ENCODE data around the gene XRCC2.

Gene XRCC2

DNA sequence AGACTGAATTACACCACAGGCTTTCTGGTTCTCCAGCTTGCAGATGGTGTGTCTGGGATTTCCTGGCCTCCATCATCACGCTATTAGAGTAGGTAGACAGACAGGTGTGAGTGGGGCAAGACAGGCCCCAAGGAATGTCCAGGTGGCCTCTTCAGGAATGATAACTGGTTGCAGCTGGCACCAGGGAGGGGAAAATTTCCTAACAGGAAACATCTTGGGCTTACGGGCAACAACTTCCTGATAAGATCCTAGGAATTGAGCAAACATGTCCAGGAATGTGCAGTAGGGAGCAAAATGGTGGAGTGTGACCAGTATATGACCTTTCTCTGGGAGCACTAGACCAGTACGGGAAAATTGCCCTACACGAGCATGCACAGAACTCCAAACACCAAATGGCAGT, 11.3 kb downstream of the XRCC2 start:
- no peak for TF ChIP-seq EP300 (IDR thresholded peaks at IDR 0.05; ENCODE audit: borderline replicate concordance)
- TF ChIP-seq TEAD4 (IDR thresholded peaks at IDR 0.05): no peak
- no peak for TF ChIP-seq CREB1 (IDR thresholded peaks at IDR 0.05; ENCODE audit: low read depth)
- no peak for TF ChIP-seq FOXM1 (IDR thresholded peaks at IDR 0.05; ENCODE audit: borderline replicate concordance, low read depth)
- TF ChIP-seq, protein P1, sequence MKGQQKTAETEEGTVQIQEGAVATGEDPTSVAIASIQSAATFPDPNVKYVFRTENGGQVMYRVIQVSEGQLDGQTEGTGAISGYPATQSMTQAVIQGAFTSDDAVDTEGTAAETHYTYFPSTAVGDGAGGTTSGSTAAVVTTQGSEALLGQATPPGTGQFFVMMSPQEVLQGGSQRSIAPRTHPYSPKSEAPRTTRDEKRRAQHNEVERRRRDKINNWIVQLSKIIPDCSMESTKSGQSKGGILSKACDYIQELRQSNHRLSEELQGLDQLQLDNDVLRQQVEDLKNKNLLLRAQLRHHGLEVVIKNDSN (IDR thresholded peaks at IDR 0.05): no peak
- no peak for TF ChIP-seq YY1 (IDR thresholded peaks at IDR 0.05; ENCODE audit: low read depth)
- no peak for TF ChIP-seq TCF12 (IDR thresholded peaks at IDR 0.05; ENCODE audit: low read depth)
- TF ChIP-seq, protein P2, sequence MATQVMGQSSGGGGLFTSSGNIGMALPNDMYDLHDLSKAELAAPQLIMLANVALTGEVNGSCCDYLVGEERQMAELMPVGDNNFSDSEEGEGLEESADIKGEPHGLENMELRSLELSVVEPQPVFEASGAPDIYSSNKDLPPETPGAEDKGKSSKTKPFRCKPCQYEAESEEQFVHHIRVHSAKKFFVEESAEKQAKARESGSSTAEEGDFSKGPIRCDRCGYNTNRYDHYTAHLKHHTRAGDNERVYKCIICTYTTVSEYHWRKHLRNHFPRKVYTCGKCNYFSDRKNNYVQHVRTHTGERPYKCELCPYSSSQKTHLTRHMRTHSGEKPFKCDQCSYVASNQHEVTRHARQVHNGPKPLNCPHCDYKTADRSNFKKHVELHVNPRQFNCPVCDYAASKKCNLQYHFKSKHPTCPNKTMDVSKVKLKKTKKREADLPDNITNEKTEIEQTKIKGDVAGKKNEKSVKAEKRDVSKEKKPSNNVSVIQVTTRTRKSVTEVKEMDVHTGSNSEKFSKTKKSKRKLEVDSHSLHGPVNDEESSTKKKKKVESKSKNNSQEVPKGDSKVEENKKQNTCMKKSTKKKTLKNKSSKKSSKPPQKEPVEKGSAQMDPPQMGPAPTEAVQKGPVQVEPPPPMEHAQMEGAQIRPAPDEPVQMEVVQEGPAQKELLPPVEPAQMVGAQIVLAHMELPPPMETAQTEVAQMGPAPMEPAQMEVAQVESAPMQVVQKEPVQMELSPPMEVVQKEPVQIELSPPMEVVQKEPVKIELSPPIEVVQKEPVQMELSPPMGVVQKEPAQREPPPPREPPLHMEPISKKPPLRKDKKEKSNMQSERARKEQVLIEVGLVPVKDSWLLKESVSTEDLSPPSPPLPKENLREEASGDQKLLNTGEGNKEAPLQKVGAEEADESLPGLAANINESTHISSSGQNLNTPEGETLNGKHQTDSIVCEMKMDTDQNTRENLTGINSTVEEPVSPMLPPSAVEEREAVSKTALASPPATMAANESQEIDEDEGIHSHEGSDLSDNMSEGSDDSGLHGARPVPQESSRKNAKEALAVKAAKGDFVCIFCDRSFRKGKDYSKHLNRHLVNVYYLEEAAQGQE (IDR thresholded peaks at IDR 0.05; ENCODE audit: low read depth): no peak
- TF ChIP-seq ZBTB7A (IDR thresholded peaks at IDR 0.05; ENCODE audit: low read depth): no peak
- TF ChIP-seq TAF1 (IDR thresholded peaks at IDR 0.05; ENCODE audit: low read depth): no peak
- no peak for TF ChIP-seq CEBPB (IDR thresholded peaks at IDR 0.05)
- TF ChIP-seq NFIC (IDR thresholded peaks at IDR 0.05): no peak
- TF ChIP-seq EGR1 (IDR thresholded peaks at IDR 0.05): no peak

DNA sequence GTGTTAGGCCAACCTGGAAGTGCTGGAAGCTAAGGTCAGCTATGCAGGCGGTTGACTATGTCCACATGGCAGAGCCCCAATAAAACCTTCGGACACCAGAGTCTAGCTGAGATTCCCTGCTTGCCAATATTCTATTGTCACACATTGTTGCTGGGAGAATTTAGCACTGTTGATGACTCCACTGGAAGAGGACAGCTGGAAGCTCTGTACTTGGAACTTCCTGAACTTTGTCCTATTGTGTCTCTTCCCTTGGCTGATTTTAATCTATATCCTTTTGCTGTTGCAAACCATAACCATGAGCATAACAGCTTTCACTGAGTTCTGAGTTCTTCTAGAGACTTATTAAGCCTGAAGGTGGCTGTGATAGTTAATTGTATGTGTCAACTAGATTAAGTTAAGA, 12.0 kb downstream of the XRCC2 start:
- no peak for TF ChIP-seq RAD21 (IDR thresholded peaks at IDR 0.05; ENCODE audit: low read depth)
- TF ChIP-seq TAF1 (IDR thresholded peaks at IDR 0.05; ENCODE audit: low read depth): no peak
- TF ChIP-seq, protein P1 (IDR thresholded peaks at IDR 0.05): no peak
- TF ChIP-seq ZBTB7A (IDR thresholded peaks at IDR 0.05; ENCODE audit: low read depth): no peak
- no peak for TF ChIP-seq TCF12 (IDR thresholded peaks at IDR 0.05; ENCODE audit: low read depth)
- TF ChIP-seq YY1 (IDR thresholded peaks at IDR 0.05; ENCODE audit: low read depth): no peak
- TF ChIP-seq EGR1 (IDR thresholded peaks at IDR 0.05): no peak
- TF ChIP-seq CEBPB (IDR thresholded peaks at IDR 0.05): no peak
- TF ChIP-seq, protein P2 (IDR thresholded peaks at IDR 0.05; ENCODE audit: low read depth): no peak
- TF ChIP-seq, protein P3, sequence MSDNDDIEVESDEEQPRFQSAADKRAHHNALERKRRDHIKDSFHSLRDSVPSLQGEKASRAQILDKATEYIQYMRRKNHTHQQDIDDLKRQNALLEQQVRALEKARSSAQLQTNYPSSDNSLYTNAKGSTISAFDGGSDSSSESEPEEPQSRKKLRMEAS (IDR thresholded peaks at IDR 0.05): no peak
- TF ChIP-seq EP300 (IDR thresholded peaks at IDR 0.05; ENCODE audit: borderline replicate concordance): no peak
- no peak for TF ChIP-seq NFIC (IDR thresholded peaks at IDR 0.05)
- no peak for TF ChIP-seq FOXM1 (IDR thresholded peaks at IDR 0.05; ENCODE audit: borderline replicate concordance, low read depth)
- TF ChIP-seq CREB1 (IDR thresholded peaks at IDR 0.05; ENCODE audit: low read depth): no peak
- TF ChIP-seq TEAD4 (IDR thresholded peaks at IDR 0.05): no peak

DNA sequence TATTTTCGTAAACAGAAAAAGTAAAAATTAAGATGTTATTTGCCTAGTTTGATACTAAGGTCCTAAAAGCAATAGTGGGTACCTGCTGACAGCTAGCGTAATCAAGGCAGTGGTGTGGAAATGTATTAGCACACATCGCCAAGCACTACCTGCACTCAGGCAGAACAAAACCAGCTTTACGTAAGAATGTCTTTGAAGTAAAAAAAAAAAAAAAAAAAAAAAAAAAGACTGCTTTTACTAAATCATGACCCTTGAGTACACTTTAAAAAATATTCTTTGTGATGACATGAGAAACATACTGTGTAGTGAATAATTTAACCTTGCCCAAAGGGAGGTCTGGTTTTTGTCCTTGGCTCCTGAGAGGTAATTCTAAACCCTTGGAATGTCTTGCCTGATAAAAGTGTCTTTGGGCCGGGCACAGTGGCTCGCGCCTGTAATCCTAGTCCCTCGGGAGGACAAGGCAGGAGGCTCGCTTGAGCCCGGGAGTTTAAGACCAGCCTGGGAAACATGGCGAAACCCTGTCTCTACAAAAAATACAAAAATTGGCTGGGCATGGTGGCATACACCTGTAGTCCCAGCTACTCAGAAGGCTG, 12.7 kb downstream of the XRCC2 start:
- TF ChIP-seq, protein P2 (IDR thresholded peaks at IDR 0.05; ENCODE audit: low read depth): no peak
- TF ChIP-seq TAF1 (IDR thresholded peaks at IDR 0.05; ENCODE audit: low read depth) (no peak), CEBPB (IDR thresholded peaks at IDR 0.05) (0 out of 2 replicates have a peak, but pooled peaks have one; percentile 30), CREB1 (IDR thresholded peaks at IDR 0.05; ENCODE audit: low read depth) (no peak), TEAD4 (IDR thresholded peaks at IDR 0.05) (peak; percentile 73), FOXM1 (IDR thresholded peaks at IDR 0.05; ENCODE audit: borderline replicate concordance, low read depth) (no peak), YY1 (IDR thresholded peaks at IDR 0.05; ENCODE audit: low read depth) (no peak), TCF12 (IDR thresholded peaks at IDR 0.05; ENCODE audit: low read depth) (no peak), EP300 (IDR thresholded peaks at IDR 0.05; ENCODE audit: borderline replicate concordance) (no peak), EGR1 (IDR thresholded peaks at IDR 0.05) (no peak), NFIC (IDR thresholded peaks at IDR 0.05) (no peak), RAD21 (IDR thresholded peaks at IDR 0.05; ENCODE audit: low read depth) (no peak)
- TF ChIP-seq, protein P3 (IDR thresholded peaks at IDR 0.05): no peak

DNA sequence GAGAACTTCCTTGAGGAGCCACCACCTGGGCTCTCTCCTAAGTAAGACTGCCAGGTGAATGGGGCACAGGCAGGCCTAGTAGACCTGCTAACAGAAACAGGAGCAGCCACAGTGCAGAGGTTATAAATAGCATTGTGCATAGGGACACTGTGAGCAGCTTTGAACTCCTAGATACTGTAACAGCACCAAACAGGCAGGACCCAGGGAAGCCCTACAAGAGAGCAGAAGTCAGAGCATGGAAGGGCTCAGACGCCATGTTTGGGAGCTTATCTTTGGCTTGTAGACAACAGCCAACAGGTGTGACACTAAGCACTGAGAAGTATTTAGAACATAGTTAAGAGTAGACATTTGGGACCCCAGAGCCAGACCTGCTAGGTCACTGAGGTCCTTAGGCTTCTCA, 14.5 kb downstream of the XRCC2 start:
- TF ChIP-seq YY1 (IDR thresholded peaks at IDR 0.05; ENCODE audit: low read depth) (no peak), CREB1 (IDR thresholded peaks at IDR 0.05; ENCODE audit: low read depth) (no peak), ZBTB7A (IDR thresholded peaks at IDR 0.05; ENCODE audit: low read depth) (no peak), RAD21 (IDR thresholded peaks at IDR 0.05; ENCODE audit: low read depth) (no peak), NFIC (IDR thresholded peaks at IDR 0.05) (no peak), TCF12 (IDR thresholded peaks at IDR 0.05; ENCODE audit: low read depth) (no peak), FOXM1 (IDR thresholded peaks at IDR 0.05; ENCODE audit: borderline replicate concordance, low read depth) (no peak), EP300 (IDR thresholded peaks at IDR 0.05; ENCODE audit: borderline replicate concordance) (no peak), TEAD4 (IDR thresholded peaks at IDR 0.05) (no peak)
- TF ChIP-seq, protein P3 (IDR thresholded peaks at IDR 0.05): no peak
- TF ChIP-seq, protein P1 (IDR thresholded peaks at IDR 0.05): no peak

Data from Ishikawa (cell line).